Stimulated activated CD8-positive, alpha-beta memory T cell treated with anti-CD3 and anti-CD28 coated beads, Interleukin-7, amount 100 ng/mL, for 1 hour (primary cell): ENCODE data around the gene GPANK1.

Experiments used
- DNase-seq, 2 donors: peaks; one replicate each; pipeline ENCODE4 v3.0.0-alpha.2; 2020; ENCODE audit warnings: low read depth in 2 of 2

The GPANK1 gene

GRCh38 chr6:31662124-31662723 is 2.6 kb downstream of the GPANK1 start:
- DNase-seq = no peak

GRCh38 chr6:31661262-31662123 is 3.3 kb downstream of the GPANK1 start:
- DNase-seq = no peak

- DNase-seq = peak; percentile 56 to 57
Observed at GRCh38 chr6:31660381-31661261, 4.2 kb downstream of the GPANK1 start, which contains the start of gene C6orf47. Gene C6orf47, minus strand, starts transcription at chr6:31660778. Its CDS starts 831 bp downstream, at chr6:31659947.

GRCh38 chr6:31659649-31660380 is 5.0 kb downstream of the GPANK1 start:
- DNase-seq = no peak

GRCh38 chr6:31658983-31659648 is 5.7 kb downstream of the GPANK1 start:
- no peak for DNase-seq

- DNase-seq = no peak
Observed at GRCh38 chr6:31658158-31658688, 6.6 kb downstream of the GPANK1 start.

- no peak for DNase-seq
Observed at GRCh38 chr6:31657406-31658157, 7.2 kb downstream of the GPANK1 start.

- no peak for DNase-seq
Observed at GRCh38 chr6:31655349-31656237, 9.2 kb downstream of the GPANK1 start, which contains the start of gene APOM. Gene APOM, plus strand, starts transcription at chr6:31655894. Its CDS starts 73 bp downstream, at chr6:31655967.

- DNase-seq = no peak
Observed at GRCh38 chr6:31654574-31655348, 10.0 kb downstream of the GPANK1 start.

- no peak for DNase-seq
Observed at GRCh38 chr6:31652925-31653724, 11.7 kb downstream of the GPANK1 start.

- no peak for DNase-seq
Observed at GRCh38 chr6:31651602-31652191, 13.1 kb downstream of the GPANK1 start.

GRCh38 chr6:31645325-31645724 is 19.5 kb downstream of the GPANK1 start:
- no peak for DNase-seq

- DNase-seq = no peak
Observed at GRCh38 chr6:31643818-31644454, 20.9 kb downstream of the GPANK1 start.

GRCh38 chr6:31642798-31643570 is 21.8 kb downstream of the GPANK1 start:
- DNase-seq = no peak

GRCh38 chr6:31641370-31641769 is 23.4 kb downstream of the GPANK1 start:
- no peak for DNase-seq
